NCI-H187 (cell line): ENCODE measurements around the gene P2RY11.

Experiments
- DNase-seq, 2 experiments: peaks; one replicate each; lab custom pipeline; 2025; lab: John Stamatoyannopoulos, UW

The P2RY11 gene, protein sequence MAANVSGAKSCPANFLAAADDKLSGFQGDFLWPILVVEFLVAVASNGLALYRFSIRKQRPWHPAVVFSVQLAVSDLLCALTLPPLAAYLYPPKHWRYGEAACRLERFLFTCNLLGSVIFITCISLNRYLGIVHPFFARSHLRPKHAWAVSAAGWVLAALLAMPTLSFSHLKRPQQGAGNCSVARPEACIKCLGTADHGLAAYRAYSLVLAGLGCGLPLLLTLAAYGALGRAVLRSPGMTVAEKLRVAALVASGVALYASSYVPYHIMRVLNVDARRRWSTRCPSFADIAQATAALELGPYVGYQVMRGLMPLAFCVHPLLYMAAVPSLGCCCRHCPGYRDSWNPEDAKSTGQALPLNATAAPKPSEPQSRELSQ

DNA sequence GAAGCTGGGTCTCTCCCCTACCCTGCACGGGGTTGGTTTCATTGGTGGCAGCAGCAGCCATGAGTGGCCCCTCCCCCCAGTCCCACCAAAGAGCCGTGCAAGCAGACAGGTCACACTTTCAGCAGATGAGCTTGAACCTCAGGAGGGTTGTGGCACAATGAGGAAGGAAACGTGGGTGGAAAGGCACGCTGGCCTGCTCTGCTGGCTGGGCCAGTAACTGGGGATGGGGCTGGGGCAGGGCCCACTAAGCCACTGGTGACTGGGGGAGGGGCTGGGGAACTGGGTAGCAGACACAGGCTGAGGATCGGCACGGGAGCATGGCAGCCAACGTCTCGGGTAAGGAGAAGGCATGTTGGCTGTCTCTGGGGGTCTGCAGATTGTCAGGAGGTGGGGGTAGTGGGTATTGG, at the start of gene P2RY11:
Gene P2RY11 (plus strand): TSS at position 289 of the 407 bp plus-strand sequence. CDS start 29 bp downstream, at position 318.
- no peak for DNase-seq

DNA sequence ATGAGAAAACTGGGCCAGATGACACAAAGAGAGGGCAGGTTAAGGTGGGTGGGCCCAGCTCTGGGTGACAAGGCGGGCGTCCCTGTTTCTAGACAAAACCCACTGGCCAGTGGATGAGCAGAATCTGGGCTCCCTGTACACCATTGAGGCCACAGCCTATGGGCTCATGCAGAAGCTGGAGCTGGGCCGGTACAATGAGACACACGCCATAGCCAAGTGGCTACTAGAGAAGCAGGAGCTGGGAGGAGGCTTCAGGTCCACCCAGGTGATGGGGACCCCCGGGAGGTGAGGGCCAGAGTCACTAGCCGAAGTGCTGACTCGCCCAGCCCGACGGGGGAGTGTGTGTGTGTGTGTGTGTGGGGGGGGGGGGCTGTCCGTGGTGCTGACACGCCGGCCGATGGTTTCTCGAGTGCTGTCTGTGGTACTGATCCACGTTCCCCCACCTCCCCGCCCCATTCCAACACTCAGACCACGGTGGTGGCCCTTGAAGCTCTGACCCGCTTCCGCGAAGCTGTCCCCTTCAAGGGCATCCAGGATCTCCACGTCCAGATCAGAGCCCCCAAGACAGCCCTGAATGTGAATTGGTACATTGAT, 49.7 kb upstream of the P2RY11 start:
- DNase-seq, result no peak

DNA sequence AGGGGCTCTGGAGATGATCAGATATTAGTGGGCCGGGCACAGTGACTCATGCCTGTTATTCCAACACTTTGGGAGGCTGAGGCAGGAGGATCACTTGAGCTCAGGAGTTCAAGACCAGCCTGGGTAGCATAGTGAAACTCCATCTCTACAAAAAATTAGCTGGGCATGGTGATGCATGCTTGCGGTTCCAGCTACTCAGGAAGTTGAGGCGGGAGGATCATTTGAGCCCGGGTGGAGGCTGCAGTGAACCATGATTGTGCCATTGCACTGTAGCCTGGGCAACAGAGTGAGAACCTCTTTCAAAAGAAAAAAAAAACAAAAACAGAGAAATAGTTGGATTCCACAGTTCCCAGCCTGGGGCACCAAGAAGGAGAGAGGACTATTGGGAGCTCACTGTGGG, 43.3 kb upstream of the P2RY11 start:
- DNase-seq, result no peak

DNA sequence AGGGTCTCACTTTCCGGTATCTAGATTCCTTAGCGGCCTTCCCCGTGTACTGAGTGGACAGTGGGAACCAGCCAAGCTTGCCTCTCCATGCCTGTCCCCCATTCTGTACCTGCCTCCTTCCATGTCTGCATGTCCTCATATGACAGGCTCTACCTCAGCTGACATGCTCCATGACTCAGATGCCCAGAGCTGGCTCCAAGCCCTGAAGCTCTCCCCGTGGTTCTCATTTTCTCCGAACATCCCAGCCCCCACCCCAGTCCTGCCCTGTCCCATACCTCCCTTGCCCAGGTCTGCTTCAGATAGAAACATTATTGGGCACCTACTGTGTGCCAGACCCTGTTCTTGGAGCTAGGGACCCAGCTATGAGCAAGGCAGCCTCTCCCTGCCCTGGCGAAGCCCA, 42.4 kb upstream of the P2RY11 start:
- DNase-seq, result no peak

DNA sequence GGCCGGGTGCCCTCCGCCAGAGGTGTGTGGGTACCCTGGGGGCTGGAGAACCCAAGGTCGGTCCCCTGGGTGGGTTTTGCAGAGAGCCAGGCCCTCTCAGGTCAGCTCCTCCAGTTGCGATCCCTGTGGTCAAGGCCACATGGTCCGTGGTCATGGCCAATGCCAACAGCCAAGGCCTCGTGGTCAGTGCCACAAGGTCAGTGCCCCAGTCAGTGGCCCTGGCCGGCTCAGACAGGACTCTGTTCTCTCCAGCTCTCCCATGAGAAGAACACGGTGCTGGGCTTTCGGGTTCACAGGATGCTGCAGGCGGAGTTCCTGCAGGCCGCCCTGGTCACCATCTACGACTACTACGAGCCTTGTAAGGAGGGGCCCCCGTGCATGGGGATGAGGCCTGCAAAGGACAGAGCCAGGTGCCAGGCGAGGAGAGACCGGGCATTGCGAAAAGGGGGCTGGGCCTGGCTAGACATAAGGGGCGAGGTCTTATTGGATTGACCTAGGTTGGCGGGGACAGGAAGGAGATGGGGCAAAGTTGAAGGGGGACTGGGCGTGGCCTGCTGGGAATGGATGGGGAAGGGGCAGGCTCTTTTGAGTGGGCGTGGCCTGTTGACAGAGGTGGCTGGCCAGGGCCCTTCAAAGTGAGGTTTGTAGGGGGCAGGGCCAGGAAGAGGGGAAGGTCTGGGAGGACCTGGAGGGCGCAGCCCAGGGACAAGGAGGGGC, 40.6 kb upstream of the P2RY11 start:
- DNase-seq, result no peak

DNA sequence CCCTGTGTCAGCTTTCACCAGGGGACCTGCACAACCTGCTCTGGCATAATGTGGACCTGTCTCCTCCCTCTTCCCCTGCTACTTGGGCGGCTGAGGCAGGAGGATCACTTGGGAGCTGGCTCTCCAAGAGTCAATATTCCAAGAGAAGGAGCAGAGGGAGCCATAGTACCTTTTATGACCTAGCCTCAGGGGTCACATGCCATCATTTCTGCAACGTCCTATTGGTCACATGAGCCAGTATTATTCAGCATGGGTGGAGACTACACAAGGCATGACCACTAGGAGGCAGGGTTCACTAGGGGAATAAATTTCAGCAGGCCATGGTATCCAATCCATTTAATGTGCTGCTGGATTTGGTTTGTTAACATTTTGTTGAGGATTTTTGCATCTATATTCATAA, 37.3 kb upstream of the P2RY11 start:
- no peak for DNase-seq

DNA sequence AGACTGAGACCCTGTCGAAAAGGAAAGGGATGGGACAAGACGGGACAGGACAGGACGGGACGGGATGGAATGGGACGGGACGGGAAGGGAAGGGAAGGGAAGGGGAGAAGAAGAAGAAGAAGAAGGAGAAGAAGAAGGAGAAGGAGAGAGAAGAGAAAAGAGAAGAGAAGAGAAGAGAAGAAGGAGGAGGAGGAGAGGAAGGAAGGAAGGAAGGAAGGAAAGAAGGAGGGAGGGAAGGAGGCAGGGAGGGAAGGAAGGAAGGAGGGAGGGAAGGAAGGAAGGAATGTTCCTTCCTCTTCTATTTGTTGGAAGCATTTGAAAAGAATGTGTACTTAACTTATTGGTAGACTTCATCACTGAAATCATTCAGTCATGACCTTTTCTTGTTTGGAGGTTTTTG, 35.0 kb upstream of the P2RY11 start:
- no peak for DNase-seq

DNA sequence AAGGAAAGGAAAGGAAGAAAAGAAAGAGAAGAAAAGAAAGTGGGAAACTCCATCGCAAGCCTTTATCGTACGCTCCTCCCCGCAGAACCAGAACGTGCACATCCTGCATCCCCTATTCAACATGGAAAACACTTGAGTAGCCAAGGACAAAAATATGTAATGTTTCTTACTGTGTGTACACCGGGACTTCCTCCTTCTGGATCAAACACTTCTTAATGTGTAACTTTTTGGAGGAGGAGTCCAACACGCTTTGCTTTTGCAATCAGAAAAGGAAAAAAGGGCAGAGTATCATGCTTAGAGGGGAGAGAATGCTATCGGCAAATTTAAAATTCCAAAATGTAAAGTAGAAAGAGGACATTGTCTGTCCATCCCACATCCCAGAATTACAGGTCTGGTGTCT, 33.2 kb upstream of the P2RY11 start:
- no peak for DNase-seq

DNA sequence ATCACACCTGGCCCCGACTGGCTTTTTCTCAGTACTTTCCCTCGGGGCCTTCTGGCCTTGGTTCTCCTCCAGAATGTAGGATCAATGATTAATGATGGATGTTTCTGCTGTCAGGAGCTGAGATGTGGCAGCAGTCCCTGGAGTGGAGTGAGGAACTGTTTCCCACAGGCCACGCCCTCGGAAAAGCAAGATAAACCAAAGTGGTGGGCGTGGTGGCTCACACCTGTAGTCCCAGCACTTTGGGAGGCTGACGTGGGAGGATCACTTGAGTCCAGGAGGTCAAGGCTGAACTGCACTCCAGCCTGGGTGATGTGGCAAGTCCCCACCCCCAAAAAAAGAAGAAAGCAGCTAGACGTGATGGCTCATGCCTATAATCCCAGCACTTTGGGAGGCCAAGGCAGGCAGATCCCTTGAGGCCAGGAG, 32.5 kb upstream of the P2RY11 start:
- DNase-seq, result no peak

DNA sequence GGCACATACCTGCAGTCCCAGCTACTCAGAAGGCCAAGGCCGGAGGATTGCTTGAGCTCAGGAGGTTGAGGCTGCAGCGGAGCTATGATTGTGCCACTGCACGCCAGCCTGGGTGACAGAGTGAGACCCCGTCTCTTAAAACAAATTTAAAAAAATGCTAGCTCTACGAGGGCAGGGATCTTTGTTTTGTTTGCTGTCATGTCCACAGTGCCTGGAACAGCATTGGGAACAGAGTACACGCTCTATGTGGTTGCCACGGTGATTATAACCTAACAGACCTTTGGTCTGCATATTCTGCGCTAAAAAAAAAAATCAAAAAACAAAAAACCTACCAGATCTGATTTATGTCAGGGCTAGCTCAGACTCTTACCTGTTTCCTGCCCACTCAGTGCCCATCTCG, 27.6 kb upstream of the P2RY11 start:
- no peak for DNase-seq

DNA sequence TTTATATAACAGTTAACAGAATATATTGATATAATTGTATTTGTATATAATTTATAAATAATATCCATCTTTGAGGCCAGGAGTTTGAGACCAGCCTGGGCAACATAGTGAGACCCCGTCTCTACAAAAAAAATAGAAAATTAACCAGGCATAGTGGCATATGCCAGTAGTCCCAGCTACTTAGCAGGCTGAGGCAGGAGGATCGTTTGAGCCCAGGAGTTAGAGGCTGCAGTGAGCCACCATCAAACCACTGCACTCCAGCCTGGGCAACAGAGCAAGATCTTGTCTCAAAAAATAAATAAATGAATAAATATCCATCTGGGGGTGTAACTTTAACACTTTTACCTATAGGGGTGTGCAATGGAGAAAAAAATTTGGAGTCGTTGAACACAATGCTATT, 26.7 kb upstream of the P2RY11 start:
- no peak for DNase-seq

DNA sequence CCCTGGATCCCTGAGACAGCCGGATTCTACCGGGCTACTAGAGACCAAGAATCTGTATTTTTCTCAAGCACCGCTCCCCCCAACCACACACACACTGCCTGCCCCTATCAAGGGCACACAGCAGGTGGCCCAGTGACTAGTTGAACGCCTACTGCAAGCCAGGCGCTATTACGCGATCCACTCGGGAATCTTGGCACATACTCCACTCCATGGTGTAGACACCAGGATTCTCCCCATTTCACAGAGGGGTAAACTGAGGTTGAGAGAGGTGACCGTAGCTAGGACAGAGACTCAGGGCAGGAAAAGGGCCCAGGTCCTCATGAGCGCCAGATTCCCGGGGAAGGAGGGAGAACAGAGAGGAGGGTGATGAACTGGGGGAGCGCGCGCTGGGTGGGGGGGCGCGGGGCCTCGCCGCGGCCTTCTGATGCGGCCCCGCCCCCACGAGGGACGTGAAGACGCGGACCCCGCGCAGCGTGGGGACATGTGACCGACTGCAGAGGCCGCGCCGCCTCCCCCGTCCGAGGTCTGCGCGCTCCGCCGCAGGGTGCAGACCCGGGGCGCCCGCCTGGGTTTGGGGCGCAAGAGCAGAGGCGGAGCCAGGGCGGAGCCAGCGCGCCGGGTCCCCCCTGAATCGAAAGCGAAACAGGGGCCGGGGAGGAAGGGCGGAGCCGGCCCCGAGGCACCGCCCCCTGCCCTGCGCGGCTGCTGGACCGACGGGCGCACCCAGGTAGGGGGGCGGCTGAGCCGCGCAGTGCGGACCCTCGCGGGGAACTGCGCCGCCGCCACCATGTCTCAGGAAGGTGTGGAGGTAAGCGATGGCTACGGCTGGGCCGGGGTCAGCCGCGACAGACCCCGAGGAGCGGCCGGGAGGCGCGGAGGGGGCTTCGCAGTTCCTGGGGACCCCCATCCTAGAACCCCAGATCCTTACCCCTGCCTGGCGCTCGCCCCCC, 25.6 kb upstream of the P2RY11 start, which contains the start of gene SHFL:
Gene SHFL (plus strand): TSS at position 677 of the 950 bp plus-strand sequence. CDS start 111 bp downstream, at position 788.
- DNase-seq, result no peak

DNA sequence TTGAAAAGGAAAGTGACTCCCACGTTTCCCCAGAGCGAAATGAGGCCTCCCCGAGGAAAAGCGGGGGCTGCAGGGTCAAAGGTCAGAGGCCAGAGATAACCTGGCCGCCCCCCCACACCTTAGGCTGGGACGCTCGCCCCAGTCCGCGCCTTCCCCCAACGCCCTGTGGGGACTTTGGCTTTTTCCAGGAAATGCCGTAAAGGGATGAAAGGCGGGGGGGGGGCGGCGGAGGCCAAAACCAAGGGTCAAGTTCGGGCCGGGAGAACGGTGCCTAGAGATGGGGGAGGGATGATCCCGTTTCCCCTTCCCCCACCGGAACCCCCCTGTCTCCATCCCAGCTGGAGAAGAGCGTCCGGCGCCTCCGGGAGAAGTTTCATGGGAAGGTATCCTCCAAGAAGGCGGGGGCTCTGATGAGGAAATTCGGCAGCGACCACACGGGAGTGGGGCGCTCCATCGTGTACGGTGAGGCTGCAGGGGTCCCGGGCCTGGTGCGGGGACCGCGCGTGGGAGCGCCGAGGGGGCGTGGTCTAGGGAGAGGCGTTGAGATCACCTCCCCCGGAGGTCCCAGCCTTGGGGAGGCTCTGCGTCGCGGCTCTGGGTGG, 24.8 kb upstream of the P2RY11 start:
- no peak for DNase-seq

DNA sequence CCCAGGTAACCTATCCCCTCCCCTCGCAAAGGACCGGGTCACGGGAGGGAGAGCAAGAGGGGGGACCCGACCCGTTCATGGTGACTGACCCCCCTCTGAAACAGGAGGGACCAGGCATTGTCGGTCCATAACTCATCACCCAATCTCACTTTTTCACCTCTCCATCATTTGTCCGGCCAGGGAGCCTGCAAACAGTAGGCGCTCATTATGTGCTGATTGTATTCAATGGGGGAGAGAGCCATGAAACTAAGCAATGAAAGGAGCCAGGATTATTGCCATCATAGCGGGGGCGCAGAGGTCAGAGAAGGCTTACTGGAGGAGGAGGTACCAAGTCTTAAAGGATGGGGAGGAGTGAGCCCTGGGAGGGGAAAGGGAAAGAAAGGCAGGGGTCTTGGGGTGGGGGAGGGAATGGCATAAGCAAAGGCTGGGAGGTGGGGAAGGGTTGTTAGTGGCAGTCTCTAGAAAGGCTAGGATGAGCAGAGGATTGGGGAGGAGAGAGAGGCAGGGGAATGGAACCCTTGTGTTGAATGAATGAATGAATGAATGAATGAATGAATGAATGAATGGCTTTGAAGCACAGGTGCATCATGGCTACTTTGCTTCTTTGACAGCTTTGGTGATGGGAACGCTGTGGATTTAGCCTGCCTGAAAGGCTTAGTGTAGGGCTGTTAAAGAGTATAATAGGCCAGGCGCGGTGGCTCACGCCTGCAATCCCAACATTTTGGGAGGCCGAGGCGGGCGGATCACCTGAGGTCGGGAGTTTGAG, 24.0 kb upstream of the P2RY11 start:
- DNase-seq, result no peak

DNA sequence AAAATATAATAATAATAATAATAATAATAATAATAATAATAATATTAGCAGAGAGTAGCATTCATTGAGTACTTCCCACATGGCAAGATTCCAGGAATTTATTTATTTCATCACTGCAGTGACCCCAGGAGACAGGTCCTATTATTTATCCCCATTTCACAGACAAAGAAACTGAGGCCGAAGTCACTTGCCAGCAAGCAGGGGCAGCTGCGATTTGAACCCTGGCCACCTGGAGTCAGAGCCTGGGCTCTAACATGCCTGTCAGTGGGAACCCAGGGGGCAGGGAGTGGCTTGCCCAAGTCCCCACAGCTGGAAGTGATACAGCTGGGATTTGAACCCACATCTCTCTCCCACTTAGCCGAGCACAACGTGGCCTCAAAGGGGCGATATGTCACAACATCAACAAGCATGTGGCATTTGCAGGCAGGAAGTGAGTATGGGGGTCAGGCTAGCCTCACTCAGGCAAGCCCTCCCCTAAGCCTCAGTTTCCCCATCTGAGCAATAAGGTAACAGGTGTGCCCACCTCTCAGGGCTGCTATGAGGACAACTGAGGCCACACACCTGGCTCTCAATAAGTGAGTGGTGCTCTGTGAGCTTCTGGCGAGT, 22.4 kb upstream of the P2RY11 start:
- DNase-seq, result no peak

DNA sequence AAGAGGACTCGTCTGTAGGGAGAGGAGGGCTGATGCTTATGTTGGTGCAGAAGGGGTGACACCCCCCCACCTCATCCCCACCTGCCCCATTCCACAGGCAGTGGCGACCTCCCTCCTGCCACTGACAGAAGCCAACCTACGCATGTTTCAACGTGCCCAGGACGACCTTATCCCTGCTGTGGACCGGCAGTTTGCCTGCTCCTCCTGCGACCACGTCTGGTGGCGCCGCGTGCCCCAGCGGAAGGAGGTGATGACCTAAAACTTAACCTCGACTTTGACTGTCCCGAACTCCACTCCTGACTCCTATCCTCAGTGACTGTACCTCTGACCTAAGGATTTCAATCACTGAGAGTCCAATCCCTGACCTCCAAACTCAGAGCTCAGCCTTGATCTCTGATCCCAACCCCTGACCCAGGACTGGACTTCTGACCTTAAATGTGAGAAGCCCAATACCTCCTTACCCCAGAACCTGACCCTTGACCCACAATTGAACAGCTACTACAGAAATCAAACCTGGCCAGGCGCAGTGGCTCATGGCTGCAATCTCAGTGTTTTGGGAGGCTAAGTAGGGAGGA, 21.6 kb upstream of the P2RY11 start:
- no peak for DNase-seq

DNA sequence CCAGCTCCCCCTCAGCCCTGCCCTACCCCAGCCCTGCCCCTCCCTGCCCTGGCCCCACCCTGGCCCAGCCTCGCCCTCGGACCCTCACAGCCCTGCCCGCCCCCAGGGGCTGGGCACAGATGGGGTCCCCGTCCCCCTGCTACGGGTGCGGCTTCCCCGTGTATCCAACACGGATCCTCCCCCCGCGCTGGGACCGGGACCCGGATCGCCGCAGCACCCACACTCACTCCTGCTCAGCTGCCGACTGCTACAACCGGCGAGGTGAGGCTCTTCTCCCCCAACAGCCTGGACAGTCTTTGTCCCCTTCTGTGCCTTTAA, 20.2 kb upstream of the P2RY11 start:
- no peak for DNase-seq

DNA sequence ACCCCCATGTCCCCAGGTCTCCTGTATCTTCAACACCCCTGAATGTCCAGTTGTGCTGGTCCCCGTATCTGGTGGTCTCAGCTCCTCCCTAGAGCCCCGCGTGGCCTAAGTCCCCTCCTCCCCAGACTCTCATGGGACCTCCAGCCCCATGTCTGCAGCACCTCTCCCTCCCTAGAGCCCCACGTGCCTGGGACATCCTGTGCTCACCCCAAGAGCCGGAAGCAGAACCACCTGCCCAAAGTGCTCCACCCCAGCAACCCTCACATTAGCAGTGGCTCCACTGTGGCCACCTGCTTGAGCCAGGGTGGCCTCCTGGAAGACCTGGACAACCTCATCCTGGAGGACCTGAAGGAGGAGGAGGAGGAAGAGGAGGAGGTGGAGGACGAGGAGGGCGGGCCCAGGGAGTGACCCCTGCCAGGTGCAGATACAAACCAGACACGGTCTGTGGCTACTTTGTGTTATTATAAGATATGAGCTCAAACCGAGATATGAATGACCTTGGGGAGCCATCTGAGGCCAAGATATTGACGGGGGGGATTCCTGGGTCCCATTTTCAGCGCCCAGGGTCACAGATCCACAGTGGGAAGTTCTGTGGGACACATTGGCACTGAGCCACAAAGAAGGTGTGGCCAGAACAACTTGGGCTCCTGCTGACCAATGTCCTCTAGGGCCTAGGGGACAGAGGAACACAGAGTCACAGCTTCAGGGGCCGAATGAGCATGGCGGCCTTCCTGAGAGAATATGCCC, 19.4 kb upstream of the P2RY11 start:
- no peak for DNase-seq

DNA sequence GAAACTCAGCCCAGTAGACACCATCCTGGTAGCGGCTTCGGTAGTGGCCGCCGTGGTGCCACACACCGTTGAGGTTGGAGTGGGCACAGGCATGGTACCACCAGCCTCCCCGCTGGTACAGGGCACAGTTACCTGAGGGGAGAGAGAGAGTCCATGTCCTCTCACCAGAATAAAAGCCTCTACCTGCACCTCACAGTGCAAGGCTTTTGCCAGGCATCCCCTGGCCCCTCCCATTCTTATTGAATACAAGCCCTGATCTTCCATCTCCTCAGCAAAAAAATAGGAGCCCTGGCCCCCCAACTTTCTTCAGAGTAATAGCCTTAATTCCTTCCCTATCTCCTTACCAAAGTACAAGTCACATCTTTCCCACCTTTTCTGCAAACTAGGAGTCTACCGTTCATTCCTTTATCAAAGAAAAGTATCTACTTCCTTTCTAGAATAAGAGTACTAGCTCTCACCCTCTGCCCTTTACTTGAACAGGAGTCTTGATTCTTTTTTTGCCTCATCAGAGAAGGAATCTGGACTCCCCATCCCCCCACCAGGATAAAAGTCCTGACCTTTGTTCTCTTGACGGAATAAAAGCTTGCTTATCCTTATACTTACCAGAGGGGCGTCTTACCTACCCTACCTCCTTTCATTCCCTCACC, 18.7 kb upstream of the P2RY11 start:
- DNase-seq, result no peak
